ENCODE results near the gene CFAP58.

CFAP58 gene

GRCh38 chr10:104353325-104354048 lies at the start of gene CFAP58:
TSS of gene CFAP58 (plus strand) at chr10:104353833. CDS start at chr10:104353898, 65 bp downstream.
- Mint-ChIP-seq H3K4me3 (no peak within 1 kb of the TSS), H3K9me3 (no peaks in the 10 kb centered on the region), H3K27ac (peak within 1 kb of the TSS; percentile 37), H3K4me1 (ENCODE audit: low read depth) (peaks cover 20% of the 10 kb centered on the region), H3K36me3 (ENCODE audit: low read depth) (no peaks in the 10 kb centered on the region), H3K27me3 (ENCODE audit: low read depth) (no peaks in the 10 kb centered on the region)

GRCh38 chr10:104304356-104304745 lies 49.3 kb upstream of the CFAP58 start:
- Mint-ChIP-seq H3K36me3 (ENCODE audit: low read depth) (peaks cover 9% of the 10 kb centered on the region), H3K4me1 (ENCODE audit: low read depth) (peaks cover 64% of the 10 kb centered on the region), H3K27ac (no peak overlapping the region), H3K9me3 (peaks cover 15% of the 10 kb centered on the region), H3K4me3 (no peak overlapping the region), H3K27me3 (ENCODE audit: low read depth) (peaks cover 6% of the 10 kb centered on the region)

- peaks cover 12% of the 10 kb centered on the region for H3K36me3 Mint-ChIP-seq (ENCODE audit: low read depth)
Measured at GRCh38 chr10:104304927-104305326, 48.7 kb upstream of the CFAP58 start.

GRCh38 chr10:104306897-104307296 lies 46.7 kb upstream of the CFAP58 start:
- H3K27ac Mint-ChIP-seq: no peak overlapping the region
- no peak overlapping the region for H3K4me3 Mint-ChIP-seq
- peaks cover 20% of the 10 kb centered on the region for H3K36me3 Mint-ChIP-seq (ENCODE audit: low read depth)
- H3K9me3 Mint-ChIP-seq: peaks cover 10% of the 10 kb centered on the region
- H3K27me3 Mint-ChIP-seq (ENCODE audit: low read depth): peaks cover 6% of the 10 kb centered on the region
- peaks cover 55% of the 10 kb centered on the region for H3K4me1 Mint-ChIP-seq (ENCODE audit: low read depth)

More at GRCh38 chr10:104304927-104305326, 48.7 kb upstream of the CFAP58 start:
- Mint-ChIP-seq H3K4me1 (ENCODE audit: low read depth) (peaks cover 65% of the 10 kb centered on the region), H3K9me3 (peaks cover 15% of the 10 kb centered on the region), H3K4me3 (no peak overlapping the region), H3K27me3 (ENCODE audit: low read depth) (peaks cover 6% of the 10 kb centered on the region), H3K27ac (no peak overlapping the region)

- peaks cover 5% of the 10 kb centered on the region for H3K9me3 Mint-ChIP-seq
- peaks cover 6% of the 10 kb centered on the region for H3K27me3 Mint-ChIP-seq (ENCODE audit: low read depth)
- H3K36me3 Mint-ChIP-seq (ENCODE audit: low read depth): peaks cover 26% of the 10 kb centered on the region
- peak overlapping the region; percentile 77 for H3K27ac Mint-ChIP-seq
- H3K4me1 Mint-ChIP-seq (ENCODE audit: low read depth): peaks cover 61% of the 10 kb centered on the region
- H3K4me3 Mint-ChIP-seq: peak overlapping the region; percentile 66
Measured at GRCh38 chr10:104307576-104308438, 45.8 kb upstream of the CFAP58 start.

- Mint-ChIP-seq H3K4me1 (ENCODE audit: low read depth) (peaks cover 58% of the 10 kb centered on the region), H3K36me3 (ENCODE audit: low read depth) (peaks cover 26% of the 10 kb centered on the region), H3K27ac (peak overlapping the region; percentile 77), H3K4me3 (peak overlapping the region; percentile 66), H3K9me3 (no peaks in the 10 kb centered on the region), H3K27me3 (ENCODE audit: low read depth) (peaks cover 6% of the 10 kb centered on the region)
Measured at GRCh38 chr10:104308439-104308903, 45.2 kb upstream of the CFAP58 start.

- Mint-ChIP-seq H3K36me3 (ENCODE audit: low read depth) (peaks cover 31% of the 10 kb centered on the region), H3K27ac (no peak overlapping the region), H3K27me3 (ENCODE audit: low read depth) (peaks cover 6% of the 10 kb centered on the region), H3K9me3 (no peaks in the 10 kb centered on the region), H3K4me1 (ENCODE audit: low read depth) (peaks cover 47% of the 10 kb centered on the region), H3K4me3 (no peak overlapping the region)
Measured at GRCh38 chr10:104309980-104310978, 43.4 kb upstream of the CFAP58 start.

GRCh38 chr10:104311184-104311720 lies 42.4 kb upstream of the CFAP58 start:
- H3K36me3 Mint-ChIP-seq (ENCODE audit: low read depth): peaks cover 33% of the 10 kb centered on the region
- H3K9me3 Mint-ChIP-seq: no peaks in the 10 kb centered on the region
- H3K4me3 Mint-ChIP-seq: no peak overlapping the region
- no peaks in the 10 kb centered on the region for H3K27me3 Mint-ChIP-seq (ENCODE audit: low read depth)
- H3K27ac Mint-ChIP-seq: no peak overlapping the region
- H3K4me1 Mint-ChIP-seq (ENCODE audit: low read depth): peaks cover 40% of the 10 kb centered on the region

- peaks cover 41% of the 10 kb centered on the region for H3K4me1 Mint-ChIP-seq (ENCODE audit: low read depth)
Measured at GRCh38 chr10:104314591-104315485, 38.8 kb upstream of the CFAP58 start.

GRCh38 chr10:104315486-104315921 lies 38.1 kb upstream of the CFAP58 start:
- Mint-ChIP-seq H3K36me3 (ENCODE audit: low read depth) (peaks cover 26% of the 10 kb centered on the region), H3K4me3 (no peak overlapping the region), H3K4me1 (ENCODE audit: low read depth) (peaks cover 41% of the 10 kb centered on the region), H3K27me3 (ENCODE audit: low read depth) (no peaks in the 10 kb centered on the region), H3K27ac (no peak overlapping the region), H3K9me3 (no peaks in the 10 kb centered on the region)

More at GRCh38 chr10:104314591-104315485, 38.8 kb upstream of the CFAP58 start:
- Mint-ChIP-seq H3K4me3 (no peak overlapping the region), H3K36me3 (ENCODE audit: low read depth) (peaks cover 29% of the 10 kb centered on the region), H3K27me3 (ENCODE audit: low read depth) (no peaks in the 10 kb centered on the region), H3K27ac (no peak overlapping the region), H3K9me3 (no peaks in the 10 kb centered on the region)

GRCh38 chr10:104316321-104317099 lies 37.1 kb upstream of the CFAP58 start:
- Mint-ChIP-seq H3K27me3 (ENCODE audit: low read depth) (no peaks in the 10 kb centered on the region), H3K4me3 (no peak overlapping the region), H3K4me1 (ENCODE audit: low read depth) (peaks cover 43% of the 10 kb centered on the region), H3K36me3 (ENCODE audit: low read depth) (peaks cover 22% of the 10 kb centered on the region), H3K9me3 (no peaks in the 10 kb centered on the region), H3K27ac (no peak overlapping the region)

- Mint-ChIP-seq H3K27me3 (ENCODE audit: low read depth) (no peaks in the 10 kb centered on the region), H3K27ac (no peak overlapping the region), H3K4me3 (no peak overlapping the region), H3K9me3 (no peaks in the 10 kb centered on the region), H3K36me3 (ENCODE audit: low read depth) (peaks cover 17% of the 10 kb centered on the region), H3K4me1 (ENCODE audit: low read depth) (peaks cover 46% of the 10 kb centered on the region)
Measured at GRCh38 chr10:104317269-104317710, 36.3 kb upstream of the CFAP58 start.

Measured in T-helper 1 cell treated with Interleukin-12 subunit alpha and Interleukin-12 subunit beta and Interleukin-4 antibody, amounts not matched to agents 30 μg/mL and 1 μg/mL, for 36 hours (primary cell).